Measurements from ENCODE around the gene TEKT5.

DNA sequence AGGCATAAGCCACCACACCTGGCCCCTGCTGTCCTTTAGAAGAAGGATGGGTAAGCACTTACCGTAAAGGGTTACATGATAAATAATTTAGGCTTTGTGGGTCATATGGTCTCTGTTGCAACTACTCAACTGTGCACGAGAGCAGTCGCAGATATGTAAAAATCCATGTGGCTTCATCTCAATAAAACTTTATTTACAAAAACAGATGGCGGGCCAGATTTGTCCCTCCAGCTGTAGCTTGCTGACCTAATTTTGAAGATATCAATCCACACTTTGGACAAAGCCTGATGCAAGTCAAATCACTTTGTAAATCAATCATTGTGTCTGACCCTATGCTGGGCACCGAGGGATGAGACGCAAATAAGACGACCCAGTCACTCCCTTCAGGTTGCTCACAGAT lies 12.1 kb downstream of the TEKT5 start:
- TF ChIP-seq, protein P1, sequence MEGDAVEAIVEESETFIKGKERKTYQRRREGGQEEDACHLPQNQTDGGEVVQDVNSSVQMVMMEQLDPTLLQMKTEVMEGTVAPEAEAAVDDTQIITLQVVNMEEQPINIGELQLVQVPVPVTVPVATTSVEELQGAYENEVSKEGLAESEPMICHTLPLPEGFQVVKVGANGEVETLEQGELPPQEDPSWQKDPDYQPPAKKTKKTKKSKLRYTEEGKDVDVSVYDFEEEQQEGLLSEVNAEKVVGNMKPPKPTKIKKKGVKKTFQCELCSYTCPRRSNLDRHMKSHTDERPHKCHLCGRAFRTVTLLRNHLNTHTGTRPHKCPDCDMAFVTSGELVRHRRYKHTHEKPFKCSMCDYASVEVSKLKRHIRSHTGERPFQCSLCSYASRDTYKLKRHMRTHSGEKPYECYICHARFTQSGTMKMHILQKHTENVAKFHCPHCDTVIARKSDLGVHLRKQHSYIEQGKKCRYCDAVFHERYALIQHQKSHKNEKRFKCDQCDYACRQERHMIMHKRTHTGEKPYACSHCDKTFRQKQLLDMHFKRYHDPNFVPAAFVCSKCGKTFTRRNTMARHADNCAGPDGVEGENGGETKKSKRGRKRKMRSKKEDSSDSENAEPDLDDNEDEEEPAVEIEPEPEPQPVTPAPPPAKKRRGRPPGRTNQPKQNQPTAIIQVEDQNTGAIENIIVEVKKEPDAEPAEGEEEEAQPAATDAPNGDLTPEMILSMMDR (IDR thresholded peaks at IDR 0.05): no peak
- no peak for TF ChIP-seq POLR2A (IDR thresholded peaks at IDR 0.05)

Measured in lower leg skin (tissue), 3 donors.